ENCODE data around the gene STARD5.
"Not testable (repeated sequence)": the region's sequence is repeated elsewhere in the genome, so short reads cannot be mapped to it uniquely, and the experiment has no call there.

Gene STARD5

GRCh38 chr15:81332326-81332725 is 8.4 kb upstream of the STARD5 start:
- no peak overlapping the region for H3K27ac ChIP-seq (ENCODE audit: low read length)
- no peaks in the 10 kb centered on the region for H3K79me2 ChIP-seq (ENCODE audit: insufficient read depth, low read length)
- H3K4me1 ChIP-seq (ENCODE audit: insufficient read depth, low read length) = no peaks in the 10 kb centered on the region
- no peaks in the 10 kb centered on the region for H3K36me3 ChIP-seq (ENCODE audit: insufficient read depth, low read length)
- no peak overlapping the region for H3K4me3 ChIP-seq (ENCODE audit: low read depth in 1 of 2, low read length in 2 of 2)
- no peaks in the 10 kb centered on the region for H3K9me3 ChIP-seq (ENCODE audit: insufficient read depth, low read length, severe bottlenecking)
- H3K9ac ChIP-seq (ENCODE audit: low read depth, low read length) = no peak overlapping the region
- H4K20me1 ChIP-seq (ENCODE audit: insufficient read depth, low read length) = no peaks in the 10 kb centered on the region
- no peak overlapping the region for H2AFZ ChIP-seq (ENCODE audit: low read depth, low read length)
- H3K4me2 ChIP-seq (ENCODE audit: insufficient read depth, low read length) = no peak overlapping the region
- H3K27me3 ChIP-seq (ENCODE audit: insufficient read depth, low read length, poor library complexity) = no peaks in the 10 kb centered on the region
- no peak for TF ChIP-seq EZH2 (IDR thresholded peaks at IDR 0.05; ENCODE audit: borderline replicate concordance, low read depth, low read length, severe bottlenecking)
- TF ChIP-seq, protein P1, sequence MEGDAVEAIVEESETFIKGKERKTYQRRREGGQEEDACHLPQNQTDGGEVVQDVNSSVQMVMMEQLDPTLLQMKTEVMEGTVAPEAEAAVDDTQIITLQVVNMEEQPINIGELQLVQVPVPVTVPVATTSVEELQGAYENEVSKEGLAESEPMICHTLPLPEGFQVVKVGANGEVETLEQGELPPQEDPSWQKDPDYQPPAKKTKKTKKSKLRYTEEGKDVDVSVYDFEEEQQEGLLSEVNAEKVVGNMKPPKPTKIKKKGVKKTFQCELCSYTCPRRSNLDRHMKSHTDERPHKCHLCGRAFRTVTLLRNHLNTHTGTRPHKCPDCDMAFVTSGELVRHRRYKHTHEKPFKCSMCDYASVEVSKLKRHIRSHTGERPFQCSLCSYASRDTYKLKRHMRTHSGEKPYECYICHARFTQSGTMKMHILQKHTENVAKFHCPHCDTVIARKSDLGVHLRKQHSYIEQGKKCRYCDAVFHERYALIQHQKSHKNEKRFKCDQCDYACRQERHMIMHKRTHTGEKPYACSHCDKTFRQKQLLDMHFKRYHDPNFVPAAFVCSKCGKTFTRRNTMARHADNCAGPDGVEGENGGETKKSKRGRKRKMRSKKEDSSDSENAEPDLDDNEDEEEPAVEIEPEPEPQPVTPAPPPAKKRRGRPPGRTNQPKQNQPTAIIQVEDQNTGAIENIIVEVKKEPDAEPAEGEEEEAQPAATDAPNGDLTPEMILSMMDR (IDR thresholded peaks at IDR 0.05; ENCODE audit: borderline replicate concordance, extremely low read depth, low read length, poor library complexity, severe bottlenecking) = no peak
- DNase-seq (no peak), ATAC-seq (ENCODE audit: insufficient read depth, low read depth) (no peak)

DNA sequence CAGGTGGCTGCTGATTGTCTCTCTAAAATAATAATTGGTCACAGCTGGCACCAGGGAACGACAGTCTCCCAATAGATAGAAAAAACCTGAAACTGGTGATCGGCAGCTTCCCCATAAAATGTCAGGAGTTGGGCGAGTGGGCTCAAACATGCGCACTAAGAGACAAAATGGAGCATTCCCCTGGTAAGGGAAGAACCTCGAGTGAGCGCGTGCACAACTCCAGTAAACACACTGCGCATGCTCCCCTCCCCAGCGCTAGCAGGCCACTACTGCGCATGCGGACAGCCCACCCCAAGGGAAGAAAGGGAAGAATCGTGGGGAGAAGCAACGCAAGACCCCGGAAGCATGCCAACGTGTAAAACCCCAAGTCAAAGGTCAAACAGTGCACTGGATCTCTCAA is 7.7 kb upstream of the STARD5 start:
- Histone ChIP-seq H3K4me2 (ENCODE audit: insufficient read depth, low read length) (no peak overlapping the region), H3K27ac (ENCODE audit: low read length) (no peak overlapping the region), H3K9me3 (ENCODE audit: insufficient read depth, low read length, severe bottlenecking) (no peaks in the 10 kb centered on the region), H3K79me2 (ENCODE audit: insufficient read depth, low read length) (no peaks in the 10 kb centered on the region), H3K36me3 (ENCODE audit: insufficient read depth, low read length) (no peaks in the 10 kb centered on the region), H3K4me3 (ENCODE audit: low read depth in 1 of 2, low read length in 2 of 2) (no peak overlapping the region), H3K4me1 (ENCODE audit: insufficient read depth, low read length) (no peaks in the 10 kb centered on the region), H4K20me1 (ENCODE audit: insufficient read depth, low read length) (no peaks in the 10 kb centered on the region), H2AFZ (ENCODE audit: low read depth, low read length) (no peak overlapping the region), H3K9ac (ENCODE audit: low read depth, low read length) (no peak overlapping the region), H3K27me3 (ENCODE audit: insufficient read depth, low read length, poor library complexity) (no peaks in the 10 kb centered on the region)
- no peak for TF ChIP-seq EZH2 (IDR thresholded peaks at IDR 0.05; ENCODE audit: borderline replicate concordance, low read depth, low read length, severe bottlenecking)
- TF ChIP-seq, protein P1 (IDR thresholded peaks at IDR 0.05; ENCODE audit: borderline replicate concordance, extremely low read depth, low read length, poor library complexity, severe bottlenecking) = no peak
- DNase-seq (no peak), ATAC-seq (ENCODE audit: insufficient read depth, low read depth) (no peak)

GRCh38 chr15:81331141-81331540 is 7.2 kb upstream of the STARD5 start:
- not testable (repeated sequence) for H3K9ac ChIP-seq (ENCODE audit: low read depth, low read length); H3K27me3 ChIP-seq (ENCODE audit: insufficient read depth, low read length, poor library complexity); H3K9me3 ChIP-seq (ENCODE audit: insufficient read depth, low read length, severe bottlenecking); H3K36me3 ChIP-seq (ENCODE audit: insufficient read depth, low read length); H4K20me1 ChIP-seq (ENCODE audit: insufficient read depth, low read length); DNase-seq; ATAC-seq (ENCODE audit: insufficient read depth, low read depth); H3K4me2 ChIP-seq (ENCODE audit: insufficient read depth, low read length); H3K27ac ChIP-seq (ENCODE audit: low read length); H3K79me2 ChIP-seq (ENCODE audit: insufficient read depth, low read length); H2AFZ ChIP-seq (ENCODE audit: low read depth, low read length); H3K4me1 ChIP-seq (ENCODE audit: insufficient read depth, low read length); H3K4me3 ChIP-seq (ENCODE audit: low read depth in 1 of 2, low read length in 2 of 2)

GRCh38 chr15:81330366-81331090 is 6.6 kb upstream of the STARD5 start:
- Histone ChIP-seq H4K20me1 (ENCODE audit: insufficient read depth, low read length) (no peaks in the 10 kb centered on the region), H3K79me2 (ENCODE audit: insufficient read depth, low read length) (no peaks in the 10 kb centered on the region), H3K4me3 (ENCODE audit: low read depth in 1 of 2, low read length in 2 of 2) (no peak overlapping the region), H3K4me2 (ENCODE audit: insufficient read depth, low read length) (no peak overlapping the region), H2AFZ (ENCODE audit: low read depth, low read length) (no peak overlapping the region), H3K27me3 (ENCODE audit: insufficient read depth, low read length, poor library complexity) (no peaks in the 10 kb centered on the region), H3K27ac (ENCODE audit: low read length) (no peak overlapping the region), H3K9me3 (ENCODE audit: insufficient read depth, low read length, severe bottlenecking) (no peaks in the 10 kb centered on the region), H3K9ac (ENCODE audit: low read depth, low read length) (no peak overlapping the region), H3K36me3 (ENCODE audit: insufficient read depth, low read length) (no peaks in the 10 kb centered on the region), H3K4me1 (ENCODE audit: insufficient read depth, low read length) (no peaks in the 10 kb centered on the region)
- DNase-seq = no peak
- TF ChIP-seq, protein P1 (IDR thresholded peaks at IDR 0.05; ENCODE audit: borderline replicate concordance, extremely low read depth, low read length, poor library complexity, severe bottlenecking) = no peak
- TF ChIP-seq EZH2 (IDR thresholded peaks at IDR 0.05; ENCODE audit: borderline replicate concordance, low read depth, low read length, severe bottlenecking) = no peak
- ATAC-seq (ENCODE audit: insufficient read depth, low read depth) = no peak

Measured in DND-41 (cell line).